ENCODE measurements around the gene GNAQ.
"Not testable (repeated sequence)": the region's sequence is repeated elsewhere in the genome, so short reads cannot be mapped to it uniquely, and the experiment has no call there.

GNAQ gene

GRCh38 chr9:77735494-77735893, 296.1 kb downstream of the GNAQ start:
- Histone ChIP-seq H3K4me3 (ENCODE audit: low read length in 2 of 2) (no peak overlapping the region), H3K27ac (ENCODE audit: low read length) (no peak overlapping the region), H3K27me3 (ENCODE audit: control insufficient read depth in 1 of 2, insufficient read depth in 2 of 2, low read length in 2 of 2) (no peaks in the 10 kb centered on the region), H3K9me3 (ENCODE audit: control insufficient read depth in 2 of 2, low read length in 2 of 2) (no peaks in the 10 kb centered on the region), H3K4me1 (ENCODE audit: control insufficient read depth, insufficient read depth, low read length) (no peaks in the 10 kb centered on the region), H3K9ac (ENCODE audit: low read length in 2 of 2) (no peak overlapping the region), H3K36me3 (ENCODE audit: control insufficient read depth in 2 of 2, insufficient read depth in 2 of 2, low read length in 2 of 2) (no peaks in the 10 kb centered on the region)

DNA sequence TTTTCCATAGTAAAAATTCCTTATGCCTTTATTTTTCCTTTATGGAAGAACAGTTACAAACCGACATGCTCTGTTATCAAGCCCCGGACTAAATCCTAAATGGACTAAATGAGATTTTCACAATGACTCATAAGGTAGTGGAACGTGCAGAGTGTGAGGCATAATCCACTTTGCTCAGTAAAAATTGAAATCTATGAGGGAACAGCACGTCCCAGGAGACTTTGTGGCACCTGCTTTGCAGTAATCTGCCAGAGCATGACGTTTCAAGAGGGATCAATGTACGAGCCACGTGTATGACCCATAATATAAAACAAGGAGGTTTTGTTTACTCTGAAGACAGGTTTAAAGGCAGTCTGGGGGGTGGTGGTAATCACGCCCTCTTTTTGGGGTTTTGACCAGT, 299.7 kb downstream of the GNAQ start:
- no peak overlapping the region for H3K9ac ChIP-seq (ENCODE audit: low read length in 2 of 2)
- no peaks in the 10 kb centered on the region for H3K4me1 ChIP-seq (ENCODE audit: control insufficient read depth, insufficient read depth, low read length)
- H3K4me3 ChIP-seq (ENCODE audit: low read length in 2 of 2): no peak overlapping the region
- H3K27ac ChIP-seq (ENCODE audit: low read length): no peak overlapping the region
- H3K9me3 ChIP-seq (ENCODE audit: control insufficient read depth in 2 of 2, low read length in 2 of 2): no peaks in the 10 kb centered on the region
- H3K36me3 ChIP-seq (ENCODE audit: control insufficient read depth in 2 of 2, insufficient read depth in 2 of 2, low read length in 2 of 2): peaks cover 8 to 11% of the 10 kb centered on the region in 2 donors
- no peaks in the 10 kb centered on the region for H3K27me3 ChIP-seq (ENCODE audit: control insufficient read depth in 1 of 2, insufficient read depth in 2 of 2, low read length in 2 of 2)

- Histone ChIP-seq H3K27ac (ENCODE audit: low read length) (no peak overlapping the region), H3K36me3 (ENCODE audit: control insufficient read depth in 2 of 2, insufficient read depth in 2 of 2, low read length in 2 of 2) (peaks cover 8 to 18% of the 10 kb centered on the region in 2 donors), H3K9me3 (ENCODE audit: control insufficient read depth in 2 of 2, low read length in 2 of 2) (no peaks in the 10 kb centered on the region), H3K4me3 (ENCODE audit: low read length in 2 of 2) (no peak overlapping the region), H3K4me1 (ENCODE audit: control insufficient read depth, insufficient read depth, low read length) (no peaks in the 10 kb centered on the region), H3K9ac (ENCODE audit: low read length in 2 of 2) (no peak overlapping the region), H3K27me3 (ENCODE audit: control insufficient read depth in 1 of 2, insufficient read depth in 2 of 2, low read length in 2 of 2) (no peaks in the 10 kb centered on the region)
Observed at GRCh38 chr9:77731008-77731698, 300.5 kb downstream of the GNAQ start.

DNA sequence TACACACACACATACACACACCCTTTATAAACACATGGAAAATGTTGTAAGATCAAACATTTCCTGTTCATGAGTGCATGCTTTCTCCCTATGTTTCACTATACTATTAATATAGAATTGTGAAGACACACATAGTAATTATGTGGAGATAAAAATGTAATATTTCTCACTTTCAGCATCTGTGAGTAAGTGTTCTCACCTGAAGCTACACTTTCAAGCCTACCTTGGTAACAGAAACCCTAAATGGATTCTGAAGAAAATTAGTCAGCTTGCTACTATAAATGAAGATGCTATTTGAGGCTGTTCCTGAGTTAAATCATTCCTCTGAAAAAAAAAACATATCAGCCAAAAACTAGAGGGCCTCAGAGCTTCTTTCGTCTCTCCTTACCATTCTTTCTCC, 302.4 kb downstream of the GNAQ start:
- Histone ChIP-seq H3K36me3 (ENCODE audit: control insufficient read depth in 2 of 2, insufficient read depth in 2 of 2, low read length in 2 of 2) (peaks cover 13 to 27% of the 10 kb centered on the region in 2 donors), H3K27ac (ENCODE audit: low read length) (no peak overlapping the region), H3K27me3 (ENCODE audit: control insufficient read depth in 1 of 2, insufficient read depth in 2 of 2, low read length in 2 of 2) (no peaks in the 10 kb centered on the region), H3K4me1 (ENCODE audit: control insufficient read depth, insufficient read depth, low read length) (no peaks in the 10 kb centered on the region), H3K9me3 (ENCODE audit: control insufficient read depth in 2 of 2, low read length in 2 of 2) (no peaks in the 10 kb centered on the region), H3K9ac (ENCODE audit: low read length in 2 of 2) (no peak overlapping the region), H3K4me3 (ENCODE audit: low read length in 2 of 2) (no peak overlapping the region)

DNA sequence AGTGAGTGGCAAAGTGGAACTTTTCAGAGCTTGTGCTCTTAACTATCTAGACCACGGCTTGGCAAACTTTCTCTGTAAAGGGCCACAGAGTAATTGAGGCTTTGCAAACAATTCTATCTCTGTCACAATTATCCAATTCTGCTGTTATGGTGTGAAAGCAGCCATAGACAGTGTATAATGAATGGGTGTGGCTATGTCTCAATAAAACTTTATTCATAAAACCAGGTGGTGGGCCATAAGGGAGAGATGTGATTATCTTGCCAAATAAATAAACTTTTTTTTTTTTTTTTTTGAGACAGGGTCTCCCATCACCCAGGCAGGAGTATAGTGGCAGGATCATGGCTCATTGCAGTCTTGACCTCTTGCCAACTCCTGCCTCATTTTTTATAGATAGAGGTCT, 304.8 kb downstream of the GNAQ start:
- no peaks in the 10 kb centered on the region for H3K9me3 ChIP-seq (ENCODE audit: control insufficient read depth in 2 of 2, low read length in 2 of 2)
- H3K4me1 ChIP-seq (ENCODE audit: control insufficient read depth, insufficient read depth, low read length): no peaks in the 10 kb centered on the region
- no peak overlapping the region for H3K4me3 ChIP-seq (ENCODE audit: low read length in 2 of 2)
- H3K9ac ChIP-seq (ENCODE audit: low read length in 2 of 2): no peak overlapping the region
- no peaks in the 10 kb centered on the region for H3K27me3 ChIP-seq (ENCODE audit: control insufficient read depth in 1 of 2, insufficient read depth in 2 of 2, low read length in 2 of 2)
- H3K27ac ChIP-seq (ENCODE audit: low read length): no peak overlapping the region
- peaks cover 13 to 27% of the 10 kb centered on the region in 2 donors for H3K36me3 ChIP-seq (ENCODE audit: control insufficient read depth in 2 of 2, insufficient read depth in 2 of 2, low read length in 2 of 2)

DNA sequence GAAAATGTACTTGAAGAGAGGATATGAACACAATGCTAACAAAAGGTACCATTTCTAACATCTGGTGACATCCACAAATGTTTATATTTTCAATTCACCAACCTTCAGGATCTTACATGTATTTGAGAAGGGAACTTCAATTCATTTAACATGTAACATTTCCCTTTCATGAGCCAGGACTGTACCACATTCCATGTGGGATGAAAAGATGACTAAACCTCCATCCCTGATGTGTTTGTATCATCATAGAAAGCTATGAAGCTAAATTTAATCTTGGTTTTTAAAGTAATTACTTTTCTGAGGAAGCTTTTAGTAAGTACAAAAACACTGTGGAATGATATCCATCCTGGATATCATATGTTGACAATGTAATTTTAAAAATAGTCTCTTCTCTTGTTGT, 305.3 kb downstream of the GNAQ start:
- H3K4me3 ChIP-seq (ENCODE audit: low read length in 2 of 2): no peak overlapping the region
- H3K27ac ChIP-seq (ENCODE audit: low read length): no peak overlapping the region
- no peaks in the 10 kb centered on the region for H3K9me3 ChIP-seq (ENCODE audit: control insufficient read depth in 2 of 2, low read length in 2 of 2)
- no peak overlapping the region for H3K9ac ChIP-seq (ENCODE audit: low read length in 2 of 2)
- no peaks in the 10 kb centered on the region for H3K27me3 ChIP-seq (ENCODE audit: control insufficient read depth in 1 of 2, insufficient read depth in 2 of 2, low read length in 2 of 2)
- no peaks in the 10 kb centered on the region for H3K4me1 ChIP-seq (ENCODE audit: control insufficient read depth, insufficient read depth, low read length)
- peaks cover 13 to 27% of the 10 kb centered on the region in 2 donors for H3K36me3 ChIP-seq (ENCODE audit: control insufficient read depth in 2 of 2, insufficient read depth in 2 of 2, low read length in 2 of 2)

DNA sequence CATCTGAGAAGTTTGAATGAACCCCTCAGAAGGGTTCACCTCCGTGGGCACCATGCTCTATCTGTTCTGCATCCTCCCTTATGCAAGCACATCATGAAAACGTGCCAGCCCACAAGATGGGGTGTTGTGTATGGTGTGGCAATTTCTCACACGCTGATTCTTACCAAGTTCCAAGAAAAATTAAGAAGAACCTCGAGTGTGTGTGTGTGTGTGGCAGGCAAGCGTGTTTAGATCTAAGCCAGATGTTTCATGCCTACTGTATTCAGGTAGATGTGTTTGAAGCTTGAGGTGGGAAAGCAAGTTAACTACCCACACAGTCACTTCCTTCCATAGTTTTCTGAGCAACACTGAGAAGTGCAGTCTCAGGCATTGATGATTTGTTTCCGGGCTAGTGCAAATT, 305.8 kb downstream of the GNAQ start:
- H3K27ac ChIP-seq (ENCODE audit: low read length): no peak overlapping the region
- no peak overlapping the region for H3K9ac ChIP-seq (ENCODE audit: low read length in 2 of 2)
- no peak overlapping the region for H3K4me3 ChIP-seq (ENCODE audit: low read length in 2 of 2)
- no peaks in the 10 kb centered on the region for H3K9me3 ChIP-seq (ENCODE audit: control insufficient read depth in 2 of 2, low read length in 2 of 2)
- no peaks in the 10 kb centered on the region for H3K27me3 ChIP-seq (ENCODE audit: control insufficient read depth in 1 of 2, insufficient read depth in 2 of 2, low read length in 2 of 2)
- H3K4me1 ChIP-seq (ENCODE audit: control insufficient read depth, insufficient read depth, low read length): no peaks in the 10 kb centered on the region
- H3K36me3 ChIP-seq (ENCODE audit: control insufficient read depth in 2 of 2, insufficient read depth in 2 of 2, low read length in 2 of 2): peaks cover 13 to 27% of the 10 kb centered on the region in 2 donors

DNA sequence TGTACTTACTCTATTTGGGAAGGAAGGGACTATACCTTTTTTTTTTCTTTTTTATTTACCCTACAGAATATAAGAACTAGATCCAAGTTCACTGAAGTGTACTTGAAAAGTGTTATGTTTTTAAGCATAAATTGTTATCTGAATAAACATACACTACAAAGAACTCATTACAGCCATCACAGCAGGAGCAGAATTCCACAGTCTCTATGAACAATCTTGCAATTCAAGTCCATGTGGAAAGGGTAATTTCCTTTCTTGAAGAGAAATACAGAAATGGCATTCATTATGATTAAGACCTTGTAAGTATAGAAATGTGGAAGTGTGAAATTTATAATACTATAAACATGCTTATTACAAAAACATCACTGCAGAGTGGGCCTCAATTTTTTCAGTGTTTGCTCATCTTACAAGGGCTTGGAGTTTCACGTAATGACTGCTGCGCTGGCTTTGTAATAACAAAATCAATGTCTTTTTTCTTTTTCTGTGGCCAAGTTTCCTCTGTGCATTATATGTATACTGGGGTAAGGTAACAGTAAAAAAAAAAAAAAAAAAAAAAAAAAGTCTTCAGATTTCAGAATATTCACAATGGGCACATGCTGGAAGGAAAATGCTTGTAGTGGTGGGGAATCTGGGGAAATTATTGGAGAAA, 306.4 kb downstream of the GNAQ start:
- H3K4me3 ChIP-seq (ENCODE audit: low read length in 2 of 2): no peak overlapping the region
- H3K9ac ChIP-seq (ENCODE audit: low read length in 2 of 2): no peak overlapping the region
- H3K36me3 ChIP-seq (ENCODE audit: control insufficient read depth in 2 of 2, insufficient read depth in 2 of 2, low read length in 2 of 2): peaks cover 13 to 27% of the 10 kb centered on the region in 2 donors
- no peaks in the 10 kb centered on the region for H3K4me1 ChIP-seq (ENCODE audit: control insufficient read depth, insufficient read depth, low read length)
- H3K27ac ChIP-seq (ENCODE audit: low read length): no peak overlapping the region
- no peaks in the 10 kb centered on the region for H3K27me3 ChIP-seq (ENCODE audit: control insufficient read depth in 1 of 2, insufficient read depth in 2 of 2, low read length in 2 of 2)
- H3K9me3 ChIP-seq (ENCODE audit: control insufficient read depth in 2 of 2, low read length in 2 of 2): no peaks in the 10 kb centered on the region

- not testable (repeated sequence) for H3K27me3 ChIP-seq (ENCODE audit: control insufficient read depth in 1 of 2, insufficient read depth in 2 of 2, low read length in 2 of 2); H3K36me3 ChIP-seq (ENCODE audit: control insufficient read depth in 2 of 2, insufficient read depth in 2 of 2, low read length in 2 of 2); H3K4me1 ChIP-seq (ENCODE audit: control insufficient read depth, insufficient read depth, low read length); H3K4me3 ChIP-seq (ENCODE audit: low read length in 2 of 2); H3K27ac ChIP-seq (ENCODE audit: low read length); H3K9ac ChIP-seq (ENCODE audit: low read length in 2 of 2); H3K9me3 ChIP-seq (ENCODE audit: control insufficient read depth in 2 of 2, low read length in 2 of 2)
Observed at GRCh38 chr9:77721156-77721555, 310.5 kb downstream of the GNAQ start.

GRCh38 chr9:77719321-77719720, 312.3 kb downstream of the GNAQ start:
- no peak overlapping the region for H3K27ac ChIP-seq (ENCODE audit: low read length)
- no peak overlapping the region for H3K4me3 ChIP-seq (ENCODE audit: low read length in 2 of 2)
- peaks cover 4% of the 10 kb centered on the region for H3K4me1 ChIP-seq (ENCODE audit: control insufficient read depth, insufficient read depth, low read length)
- H3K9ac ChIP-seq (ENCODE audit: low read length in 2 of 2): no peak overlapping the region
- no peaks in the 10 kb centered on the region for H3K36me3 ChIP-seq (ENCODE audit: control insufficient read depth in 2 of 2, insufficient read depth in 2 of 2, low read length in 2 of 2)
- no peaks in the 10 kb centered on the region for H3K27me3 ChIP-seq (ENCODE audit: control insufficient read depth in 1 of 2, insufficient read depth in 2 of 2, low read length in 2 of 2)
- no peaks in the 10 kb centered on the region for H3K9me3 ChIP-seq (ENCODE audit: control insufficient read depth in 2 of 2, low read length in 2 of 2)

DNA sequence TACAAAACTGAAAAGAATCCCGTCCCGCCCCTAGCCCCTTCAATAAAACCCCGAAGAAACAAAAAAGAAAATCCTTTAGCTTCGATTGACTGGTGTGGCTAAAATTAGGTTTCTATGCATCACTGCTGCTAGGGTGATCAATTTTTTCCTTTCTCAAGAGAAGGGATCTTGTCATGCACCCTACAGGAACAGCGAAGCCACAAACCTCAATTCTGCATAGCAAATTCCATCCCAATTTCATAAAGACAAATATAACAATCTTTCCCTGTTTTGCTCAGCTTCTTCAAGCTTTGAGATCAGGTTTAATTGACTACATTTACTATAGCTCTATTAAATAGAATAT, 313.3 kb downstream of the GNAQ start:
- H3K27me3 ChIP-seq (ENCODE audit: control insufficient read depth in 1 of 2, insufficient read depth in 2 of 2, low read length in 2 of 2); H3K27ac ChIP-seq (ENCODE audit: low read length); H3K4me3 ChIP-seq (ENCODE audit: low read length in 2 of 2); H3K36me3 ChIP-seq (ENCODE audit: control insufficient read depth in 2 of 2, insufficient read depth in 2 of 2, low read length in 2 of 2); H3K4me1 ChIP-seq (ENCODE audit: control insufficient read depth, insufficient read depth, low read length); H3K9ac ChIP-seq (ENCODE audit: low read length in 2 of 2); H3K9me3 ChIP-seq (ENCODE audit: control insufficient read depth in 2 of 2, low read length in 2 of 2): not testable (repeated sequence)
